HG03460 (cell line): ENCODE data around the gene L3MBTL2.
A peak's percentile ranks its signal among the peaks of the same experiment; 100 is the strongest.
"Not testable (repeated sequence)": the region's sequence is repeated elsewhere in the genome, so short reads cannot be mapped to it uniquely, and the experiment has no call there.

Source experiments
- ATAC-seq: cut with Tn5 transposase; IDR thresholded peaks from one replicate; pipeline ENCODE4 v1.9.1; 2021; ENCODE audit not compliant: unreplicated experiment

Gene L3MBTL2

GRCh38 chr22:41204992-41205900 lies at the start of gene L3MBTL2:
Gene L3MBTL2 (plus strand): TSS chr22:41205312. CDS start chr22:41205363, 51 bp downstream.
- peak; percentile 92 for ATAC-seq

DNA sequence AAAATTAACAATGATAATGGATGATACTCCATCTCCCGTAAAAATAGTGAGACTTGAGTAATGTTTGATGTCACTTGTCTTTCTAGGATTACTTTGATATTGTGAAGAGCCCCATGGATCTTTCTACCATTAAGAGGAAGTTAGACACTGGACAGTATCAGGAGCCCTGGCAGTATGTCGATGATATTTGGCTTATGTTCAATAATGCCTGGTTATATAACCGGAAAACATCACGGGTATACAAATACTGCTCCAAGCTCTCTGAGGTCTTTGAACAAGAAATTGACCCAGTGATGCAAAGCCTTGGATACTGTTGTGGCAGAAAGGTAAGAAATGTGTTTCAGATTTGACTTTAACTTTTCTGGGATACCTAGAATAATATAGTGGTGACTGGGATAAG lies 48.0 kb upstream of the L3MBTL2 start:
- no peak for ATAC-seq

- ATAC-seq = no peak
These were observed 36.0 kb upstream of the L3MBTL2 start for GRCh38 chr22:41169157-41169556.

DNA sequence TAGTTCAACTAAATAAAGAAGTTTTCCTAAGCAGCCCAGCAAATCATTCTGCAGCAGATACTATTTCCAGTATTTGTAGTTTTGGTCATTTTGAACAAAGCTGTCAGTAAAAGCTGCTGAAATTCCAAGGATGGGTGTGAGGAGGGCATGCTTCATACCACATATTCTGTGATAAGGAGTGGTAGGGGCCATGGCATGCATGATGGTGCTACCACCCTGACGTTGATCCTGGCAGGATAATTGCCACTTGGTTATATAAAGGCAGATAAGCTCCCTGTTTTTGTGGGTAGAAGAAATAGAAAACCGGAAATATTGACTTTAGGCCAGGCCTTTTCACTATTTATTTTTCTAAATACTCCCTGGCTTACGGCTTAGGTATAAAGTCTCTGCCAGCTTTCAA lies 33.1 kb upstream of the L3MBTL2 start:
- ATAC-seq = no peak

DNA sequence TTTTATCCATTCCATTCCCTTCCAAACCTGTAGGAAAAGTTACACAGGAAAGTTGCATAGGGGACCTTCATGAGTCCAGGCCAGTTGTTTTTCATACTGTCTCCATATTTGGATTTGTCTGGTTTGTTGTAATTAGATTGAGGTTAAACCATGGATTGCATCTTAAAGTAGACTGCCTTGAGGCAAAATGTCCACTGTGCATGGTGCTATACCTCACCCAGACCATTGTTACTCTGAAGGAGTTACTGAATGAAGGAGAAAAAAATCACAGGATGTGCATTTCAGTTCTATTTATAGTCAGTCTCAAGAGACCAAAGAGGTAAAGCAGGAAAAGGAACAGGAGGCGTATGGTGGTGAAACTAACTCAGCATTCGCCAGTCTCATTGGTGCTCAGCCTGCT lies 29.6 kb upstream of the L3MBTL2 start:
- ATAC-seq = no peak

- no peak for ATAC-seq
These were observed 28.0 kb upstream of the L3MBTL2 start for GRCh38 chr22:41177040-41177621.

GRCh38 chr22:41177622-41178424 lies 27.3 kb upstream of the L3MBTL2 start:
- no peak for ATAC-seq

GRCh38 chr22:41178425-41178975 lies 26.6 kb upstream of the L3MBTL2 start:
- ATAC-seq = no peak

DNA sequence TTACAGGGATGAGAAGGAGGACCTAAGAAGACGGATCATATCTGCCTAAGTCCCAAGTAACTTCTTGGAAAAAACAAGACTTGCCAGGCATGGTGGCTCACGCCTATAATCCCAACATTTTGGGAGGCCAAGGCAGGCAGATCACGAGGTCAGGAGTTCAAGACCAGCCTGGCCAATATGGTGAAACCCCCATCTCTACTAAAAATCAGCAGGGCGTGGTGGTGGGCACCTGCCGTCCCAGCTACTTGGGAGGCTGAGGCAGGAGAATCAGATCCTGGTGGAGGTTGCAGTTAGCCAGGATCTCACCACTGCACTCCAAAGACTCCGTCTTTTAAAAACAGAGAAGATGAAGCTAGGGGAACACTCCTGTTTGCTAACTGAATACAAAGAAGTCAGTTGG lies 24.8 kb upstream of the L3MBTL2 start:
- not testable (repeated sequence) for ATAC-seq

DNA sequence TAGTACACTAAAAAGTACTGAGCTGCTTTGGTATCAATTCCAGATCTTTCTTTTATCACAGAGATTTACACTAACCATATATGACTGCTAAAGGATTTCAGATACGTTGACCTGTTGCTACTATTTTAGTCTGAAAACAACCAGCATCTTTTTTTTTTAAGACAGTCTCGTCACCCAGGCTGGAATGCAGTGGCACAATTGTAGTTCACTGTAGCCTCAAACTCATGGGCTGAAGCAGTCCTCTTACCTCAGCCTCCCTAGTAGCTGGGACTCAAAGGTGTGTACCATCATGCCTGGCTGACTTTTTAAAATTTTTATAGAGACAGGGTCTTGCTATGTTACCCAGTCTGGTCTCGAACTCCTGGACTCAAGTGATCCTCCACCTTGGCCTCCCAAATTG lies 24.2 kb upstream of the L3MBTL2 start:
- no peak for ATAC-seq

DNA sequence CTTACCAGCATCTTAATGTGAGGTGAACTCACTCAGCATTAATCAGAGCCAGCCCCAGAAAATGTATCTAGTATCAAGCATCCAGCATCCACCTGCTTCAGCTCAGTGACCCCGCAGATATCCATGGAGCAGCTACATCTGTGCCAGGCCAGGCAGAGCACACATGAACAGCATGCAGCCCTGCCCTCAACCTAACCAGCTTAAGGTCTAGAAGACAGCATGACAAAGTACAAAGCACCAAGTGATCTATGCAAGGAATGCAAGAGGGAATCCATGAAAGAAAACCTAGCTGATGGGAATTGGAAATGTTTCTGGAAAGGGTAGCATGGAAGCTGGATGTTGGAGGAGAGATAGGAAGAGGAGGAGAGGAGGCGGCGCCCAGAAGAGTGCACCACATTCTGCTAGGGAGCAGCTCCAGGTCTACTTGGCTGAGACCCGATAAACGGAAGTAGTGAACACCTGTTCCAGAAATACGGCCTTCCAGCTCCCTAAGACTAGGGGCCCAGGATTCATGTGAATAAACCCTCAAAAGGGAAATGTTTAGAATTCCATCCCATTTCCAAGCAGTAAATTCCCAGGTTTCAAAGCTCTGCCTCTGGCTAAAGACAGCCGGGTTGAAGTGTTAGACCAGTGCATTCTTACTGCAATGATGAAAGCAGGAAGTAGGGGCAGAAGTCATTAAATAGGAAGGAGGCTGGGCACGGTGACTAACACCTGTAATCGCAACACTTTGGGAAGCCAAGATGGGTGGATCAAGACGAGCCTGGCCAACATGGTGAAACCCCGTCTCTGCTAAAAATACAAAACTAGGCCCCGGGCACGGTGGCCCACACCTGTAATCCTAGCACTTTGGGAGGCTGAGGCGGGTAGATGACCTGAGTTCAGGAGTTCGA lies 23.5 kb upstream of the L3MBTL2 start:
- no peak for ATAC-seq

DNA sequence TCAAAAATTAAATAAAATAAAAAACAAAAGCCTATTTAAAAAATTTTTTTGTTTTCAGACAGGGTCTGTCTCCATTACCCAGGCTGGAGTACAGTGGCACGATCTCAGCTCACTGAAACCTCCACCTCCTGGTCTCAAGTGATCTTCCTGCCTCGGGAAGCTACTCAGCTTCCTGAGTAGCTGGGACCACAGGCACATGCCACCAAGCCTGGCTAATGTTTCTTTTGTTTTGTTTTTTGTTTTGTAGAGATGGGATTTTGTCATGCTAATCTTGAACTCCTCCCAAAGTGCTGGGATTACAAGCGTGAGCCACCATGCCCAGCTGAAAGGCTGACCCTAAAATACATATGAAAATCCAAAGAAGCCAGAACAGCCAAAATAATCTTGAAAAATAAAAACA lies 20.4 kb upstream of the L3MBTL2 start:
- no peak for ATAC-seq

GRCh38 chr22:41191467-41191866 lies 13.6 kb upstream of the L3MBTL2 start:
- no peak for ATAC-seq

- no peak for ATAC-seq
These were observed 11.3 kb upstream of the L3MBTL2 start for GRCh38 chr22:41193829-41194228.

GRCh38 chr22:41197038-41197972 lies 7.8 kb upstream of the L3MBTL2 start:
- ATAC-seq = peak; percentile 83

GRCh38 chr22:41198027-41198580 lies 7.0 kb upstream of the L3MBTL2 start:
- no peak for ATAC-seq

DNA sequence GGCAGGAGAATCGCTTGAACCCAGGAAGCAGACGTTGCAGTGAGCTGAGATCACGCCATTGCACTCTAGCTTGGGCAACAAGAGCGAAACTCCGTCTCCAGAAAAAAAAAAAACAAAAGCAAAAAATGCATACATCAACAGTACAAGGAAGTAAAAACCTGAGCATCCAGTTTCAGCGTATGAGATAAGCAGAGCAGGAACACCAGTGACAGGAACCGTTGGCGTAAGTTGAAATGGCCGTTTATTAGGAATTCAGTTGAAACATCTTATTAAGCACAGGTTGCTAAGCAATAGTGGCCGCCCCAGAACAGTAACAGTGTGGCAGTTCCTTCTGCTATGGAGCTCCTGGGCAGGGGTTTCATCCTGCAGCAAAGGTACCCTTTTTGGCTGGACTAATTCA lies 4.0 kb upstream of the L3MBTL2 start:
- ATAC-seq = no peak

DNA sequence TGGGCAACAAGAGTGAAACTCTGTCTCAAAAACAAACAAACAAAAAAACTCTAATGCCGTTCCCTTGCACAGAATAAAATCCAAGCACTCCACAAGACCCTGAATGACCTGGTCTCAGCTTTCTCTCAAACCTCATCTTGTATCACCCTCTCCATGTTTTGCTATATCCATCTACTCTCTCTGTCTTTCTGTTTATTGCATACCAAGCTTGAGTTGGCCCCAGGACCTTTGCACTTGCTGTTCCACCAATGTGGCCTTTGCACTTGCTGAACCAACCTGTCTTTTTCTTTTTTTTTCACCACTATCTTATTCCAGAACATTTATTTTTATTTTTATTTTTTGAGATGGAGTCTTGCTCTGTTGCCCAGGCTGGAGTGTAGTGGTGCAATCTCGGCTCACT lies 2.0 kb upstream of the L3MBTL2 start:
- ATAC-seq = no peak

DNA sequence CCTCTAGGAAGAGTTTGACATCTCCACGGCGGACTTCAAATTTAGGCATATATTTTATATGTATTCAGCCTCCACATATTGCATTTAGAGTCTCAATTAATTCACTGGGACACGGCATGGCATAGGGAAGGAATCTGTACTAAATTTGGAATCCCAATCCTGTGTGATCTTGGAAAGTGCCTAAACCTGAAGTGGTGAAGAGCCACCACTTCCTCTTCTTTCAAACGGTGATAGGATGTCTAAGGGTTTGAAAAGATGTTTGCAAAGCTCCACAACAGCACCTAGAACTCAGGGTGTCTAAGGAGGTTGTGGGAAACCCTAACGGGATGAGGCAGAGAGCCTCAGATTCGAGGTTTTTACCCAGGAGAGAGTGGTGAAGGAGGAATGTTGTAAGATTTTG lies 1.0 kb upstream of the L3MBTL2 start:
- no peak for ATAC-seq
